Skeletal muscle satellite cell (primary cell): ENCODE data around the gene IKZF3.

ENCODE experiments used
- H3K27me3 ChIP-seq: 2 replicates; pipeline ENCODE4 v1.7.0; 2013; ENCODE audit warnings: low read length; ENCODE audit not compliant: control insufficient read depth, insufficient read depth
- H3K36me3 ChIP-seq: 2 replicates; pipeline ENCODE4 v1.7.0; 2013; ENCODE audit warnings: mild to moderate bottlenecking, control low read depth, low read length; ENCODE audit not compliant: insufficient read depth
- H3K4me1 ChIP-seq: 2 replicates; pipeline ENCODE4 v1.7.0; 2013; ENCODE audit warnings: low read length; ENCODE audit not compliant: control insufficient read depth, insufficient read depth
- H3K4me2 ChIP-seq: 2 replicates; pipeline ENCODE4 v1.7.0; 2013; ENCODE audit warnings: mild to moderate bottlenecking, low read length
- H3K4me3 ChIP-seq: 2 replicates; pipeline ENCODE4 v1.7.0; 2013; ENCODE audit warnings: low read length
- H3K9ac ChIP-seq: 2 replicates; pipeline ENCODE4 v1.7.0; 2013; ENCODE audit warnings: mild to moderate bottlenecking, low read depth, low read length, moderate library complexity
- H3K9me3 ChIP-seq: replicated peaks from 2 replicates; pipeline ENCODE4 v1.7.0; 2013; ENCODE audit warnings: mild to moderate bottlenecking, control low read depth, low read length

The IKZF3 gene

DNA sequence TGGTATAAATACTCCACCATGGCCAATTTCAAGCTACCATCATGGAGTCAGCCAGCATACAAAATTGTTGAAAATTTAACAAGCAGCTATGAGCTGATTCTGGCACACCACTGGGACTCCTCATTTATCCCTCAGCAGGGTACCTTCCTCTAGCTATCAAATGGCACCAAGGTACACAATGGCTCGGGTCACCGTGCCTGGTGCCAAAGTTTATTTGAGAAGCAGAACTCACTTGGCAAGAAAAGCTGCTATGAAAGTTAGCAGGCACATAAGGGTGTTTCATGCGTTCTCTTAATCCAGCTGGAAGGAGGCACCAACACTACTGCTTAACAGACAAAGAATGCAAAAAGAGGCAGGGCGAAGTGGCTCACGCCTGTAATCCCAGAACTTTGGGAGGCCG lies 51.6 kb downstream of the IKZF3 start:
- Histone ChIP-seq H3K36me3 (no peaks in the 10 kb centered on the region), H3K4me3 (no peak overlapping the region), H3K4me1 (no peaks in the 10 kb centered on the region), H3K27me3 (peaks cover 67% of the 10 kb centered on the region), H3K9me3 (no peaks in the 10 kb centered on the region), H3K4me2 (no peak overlapping the region), H3K9ac (no peak overlapping the region)

DNA sequence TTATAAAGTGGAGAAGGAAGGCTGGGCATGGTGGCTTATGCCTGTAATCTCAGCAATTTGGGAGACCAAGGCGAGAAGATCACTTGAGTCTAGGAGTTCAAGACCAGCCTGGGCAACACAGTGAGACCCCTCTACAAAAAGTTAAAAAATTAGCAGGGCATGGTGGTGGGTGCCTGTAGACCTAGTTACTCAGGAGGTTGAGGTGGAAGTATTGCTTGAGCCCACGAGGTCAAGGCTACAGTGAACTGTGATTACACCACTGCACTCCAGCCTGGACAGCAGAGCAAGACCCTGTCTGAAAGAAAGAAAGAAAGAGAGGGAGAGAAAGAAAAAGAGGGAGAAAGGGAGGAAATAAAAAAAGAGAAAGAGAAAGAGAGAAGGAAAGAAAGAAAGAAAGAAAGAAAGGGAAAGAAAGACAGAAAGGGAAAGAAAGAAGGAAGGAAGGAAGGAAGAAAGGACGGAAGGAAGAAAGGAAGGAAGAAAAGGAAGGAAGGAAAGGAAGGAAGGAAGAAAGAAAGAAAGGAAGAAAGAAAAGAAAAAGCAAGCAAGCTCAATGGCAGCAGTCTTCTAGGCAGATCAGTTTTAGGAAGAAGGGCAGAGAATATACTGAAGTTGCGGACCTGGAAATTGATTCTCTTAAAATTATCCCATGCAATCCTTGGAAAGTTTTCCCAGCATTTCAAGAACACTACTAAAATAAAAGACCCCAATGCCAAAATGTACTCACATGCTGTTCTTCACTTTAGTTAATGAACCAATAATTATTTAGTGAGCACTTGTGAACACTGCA lies 53.0 kb downstream of the IKZF3 start:
- Histone ChIP-seq H3K4me3 (no peak overlapping the region), H3K9ac (no peak overlapping the region), H3K4me2 (no peak overlapping the region), H3K27me3 (peaks cover 77% of the 10 kb centered on the region), H3K4me1 (no peaks in the 10 kb centered on the region), H3K36me3 (no peaks in the 10 kb centered on the region), H3K9me3 (no peaks in the 10 kb centered on the region)

DNA sequence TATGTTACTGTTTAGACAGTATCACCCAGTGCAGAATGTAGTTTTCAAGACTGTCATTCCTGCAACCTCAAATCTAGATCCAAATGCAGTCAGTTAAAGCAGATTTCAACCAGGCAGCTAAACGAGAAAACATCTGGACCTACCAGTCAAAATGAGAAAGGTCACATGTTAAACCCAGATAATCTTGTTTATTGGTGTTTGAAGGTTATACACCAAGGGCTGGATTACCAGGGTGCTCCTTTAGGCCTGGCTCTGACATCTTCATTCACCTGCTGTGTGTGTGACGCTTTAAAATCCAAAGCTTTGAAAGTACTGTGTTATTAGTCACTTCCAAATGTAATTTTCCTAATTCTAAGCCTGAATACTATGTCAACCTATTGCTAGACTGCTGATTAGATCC lies 54.9 kb downstream of the IKZF3 start:
- H3K27me3 ChIP-seq = peaks cover 87% of the 10 kb centered on the region

DNA sequence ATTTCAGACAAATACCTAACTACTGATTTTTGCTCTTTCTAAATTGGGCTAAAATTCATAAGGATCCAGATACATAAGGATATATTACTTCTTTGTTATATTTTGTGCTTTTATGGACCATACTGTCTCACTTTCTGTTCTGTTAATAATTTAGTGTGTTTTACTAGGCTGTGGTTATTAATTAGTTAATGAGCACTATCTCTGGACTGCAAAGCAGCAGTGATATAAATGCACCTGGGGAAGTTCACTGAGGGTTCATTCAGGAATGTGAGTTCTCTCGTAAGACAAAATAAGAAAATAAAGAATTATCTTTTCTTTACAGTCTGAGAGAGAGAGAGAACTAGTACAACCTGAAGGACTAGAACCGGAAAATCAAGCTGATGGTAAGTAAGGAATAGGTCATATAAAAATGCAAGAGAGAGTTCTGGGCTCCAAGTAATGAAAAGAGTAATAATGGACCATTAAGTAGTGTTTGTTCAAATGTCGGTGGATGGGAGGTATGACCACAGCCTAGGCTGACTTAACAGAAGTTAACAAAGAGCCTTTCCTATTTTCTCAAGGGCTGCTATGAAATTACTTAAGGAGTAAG lies 55.6 kb downstream of the IKZF3 start:
- no peaks in the 10 kb centered on the region for H3K9me3 ChIP-seq
- no peak overlapping the region for H3K4me3 ChIP-seq
- H3K4me1 ChIP-seq = no peaks in the 10 kb centered on the region
- H3K9ac ChIP-seq = no peak overlapping the region
- no peaks in the 10 kb centered on the region for H3K36me3 ChIP-seq
- H3K4me2 ChIP-seq = no peak overlapping the region
- peaks cover 85% of the 10 kb centered on the region for H3K27me3 ChIP-seq

More for the DNA sequence above, 54.9 kb downstream of the IKZF3 start:
- no peak overlapping the region for H3K4me3 ChIP-seq
- H3K36me3 ChIP-seq = no peaks in the 10 kb centered on the region
- H3K4me1 ChIP-seq = no peaks in the 10 kb centered on the region
- H3K9me3 ChIP-seq = no peaks in the 10 kb centered on the region
- H3K4me2 ChIP-seq = no peak overlapping the region
- H3K9ac ChIP-seq = no peak overlapping the region

DNA sequence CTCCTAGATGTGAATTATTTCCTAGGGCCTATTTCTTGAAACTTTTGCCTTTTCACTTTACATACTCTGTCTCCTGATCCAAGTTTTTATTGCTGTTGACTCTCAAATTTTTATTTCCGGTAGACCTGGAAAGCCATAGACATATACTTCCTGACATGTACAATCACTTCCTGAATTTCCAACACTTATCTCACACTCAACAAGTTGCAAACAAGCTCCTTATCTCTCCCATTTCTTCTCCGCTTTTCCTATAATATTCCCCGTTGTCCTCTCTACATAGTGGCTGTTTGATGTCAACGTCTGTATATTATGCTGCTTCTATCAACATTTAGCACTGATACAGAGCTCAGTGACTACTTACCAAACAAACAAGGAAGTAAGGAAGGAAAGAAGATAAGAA lies 59.3 kb downstream of the IKZF3 start:
- Histone ChIP-seq H3K9ac (no peak overlapping the region), H3K27me3 (peaks cover 78% of the 10 kb centered on the region)

DNA sequence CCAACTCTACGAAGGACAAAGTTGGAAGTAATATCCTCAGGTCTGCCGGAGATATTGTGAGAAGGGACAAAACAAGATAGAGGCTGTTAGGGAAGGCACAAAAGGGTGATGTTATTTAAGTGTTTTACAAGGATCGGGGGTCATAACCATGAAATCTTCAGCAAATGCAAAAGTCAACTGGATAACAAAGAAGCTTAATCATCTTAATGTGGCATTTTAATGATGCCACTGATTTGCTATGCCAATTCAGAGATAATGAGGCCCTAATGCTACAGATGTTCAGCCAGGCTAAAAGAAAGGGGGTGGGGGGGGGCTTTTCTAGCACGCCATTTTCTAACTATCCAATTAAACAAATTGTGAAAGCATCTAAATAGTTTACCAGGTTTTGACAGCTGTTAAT lies 63.1 kb downstream of the IKZF3 start:
- no peak overlapping the region for H3K4me3 ChIP-seq
- H3K27me3 ChIP-seq = peaks cover 58% of the 10 kb centered on the region

More for the DNA sequence above, 59.3 kb downstream of the IKZF3 start:
- Histone ChIP-seq H3K4me1 (no peaks in the 10 kb centered on the region), H3K9me3 (no peaks in the 10 kb centered on the region), H3K36me3 (no peaks in the 10 kb centered on the region), H3K4me3 (no peak overlapping the region), H3K4me2 (no peak overlapping the region)

DNA sequence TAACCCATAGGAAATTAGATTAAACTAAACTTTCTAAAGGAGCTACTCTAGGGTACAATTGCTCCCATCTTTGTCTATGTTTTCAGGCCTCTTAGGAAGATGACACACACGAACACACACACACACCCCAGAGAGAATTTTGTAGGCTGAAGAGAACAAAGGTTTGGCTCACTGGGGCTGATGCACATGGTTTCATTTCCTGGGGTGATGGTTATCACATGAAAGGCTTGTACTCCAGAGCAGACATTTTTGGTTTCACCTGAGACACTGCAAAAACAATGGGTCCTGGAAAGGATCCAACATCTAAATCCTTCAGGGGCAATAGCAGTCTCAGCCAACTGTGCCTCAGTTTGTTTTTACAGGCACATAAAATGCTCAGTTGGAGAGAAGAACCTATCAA lies 63.6 kb downstream of the IKZF3 start:
- H3K4me2 ChIP-seq = no peak overlapping the region
- H3K36me3 ChIP-seq = no peaks in the 10 kb centered on the region
- no peak overlapping the region for H3K4me3 ChIP-seq
- peaks cover 53% of the 10 kb centered on the region for H3K27me3 ChIP-seq
- no peaks in the 10 kb centered on the region for H3K9me3 ChIP-seq
- no peak overlapping the region for H3K9ac ChIP-seq
- no peaks in the 10 kb centered on the region for H3K4me1 ChIP-seq

More for the DNA sequence above, 63.1 kb downstream of the IKZF3 start:
- H3K9ac ChIP-seq = no peak overlapping the region
- no peak overlapping the region for H3K4me2 ChIP-seq
- no peaks in the 10 kb centered on the region for H3K36me3 ChIP-seq
- no peaks in the 10 kb centered on the region for H3K4me1 ChIP-seq
- no peaks in the 10 kb centered on the region for H3K9me3 ChIP-seq

DNA sequence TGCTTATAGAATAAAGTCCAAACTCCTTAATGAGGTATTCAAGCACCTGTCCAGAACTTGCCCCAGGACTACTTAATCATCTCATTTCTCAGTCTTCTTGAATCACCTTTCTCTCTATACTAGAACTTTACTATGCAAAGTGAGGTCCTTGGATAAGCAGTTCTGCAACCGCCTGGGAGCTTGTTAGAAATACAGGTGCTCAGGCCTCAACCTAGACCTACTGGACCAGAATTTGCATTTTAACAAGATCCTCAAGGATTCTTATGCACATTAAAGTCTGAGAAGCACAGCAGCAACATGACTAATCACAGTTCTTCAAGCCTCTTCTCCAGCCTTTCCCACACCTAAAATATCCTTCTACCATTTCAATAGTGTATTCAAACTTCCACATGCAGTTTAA lies 64.7 kb downstream of the IKZF3 start:
- Histone ChIP-seq H3K9me3 (no peaks in the 10 kb centered on the region), H3K4me2 (no peak overlapping the region), H3K4me3 (no peak overlapping the region), H3K9ac (no peak overlapping the region), H3K36me3 (no peaks in the 10 kb centered on the region), H3K4me1 (no peaks in the 10 kb centered on the region), H3K27me3 (peaks cover 49% of the 10 kb centered on the region)

DNA sequence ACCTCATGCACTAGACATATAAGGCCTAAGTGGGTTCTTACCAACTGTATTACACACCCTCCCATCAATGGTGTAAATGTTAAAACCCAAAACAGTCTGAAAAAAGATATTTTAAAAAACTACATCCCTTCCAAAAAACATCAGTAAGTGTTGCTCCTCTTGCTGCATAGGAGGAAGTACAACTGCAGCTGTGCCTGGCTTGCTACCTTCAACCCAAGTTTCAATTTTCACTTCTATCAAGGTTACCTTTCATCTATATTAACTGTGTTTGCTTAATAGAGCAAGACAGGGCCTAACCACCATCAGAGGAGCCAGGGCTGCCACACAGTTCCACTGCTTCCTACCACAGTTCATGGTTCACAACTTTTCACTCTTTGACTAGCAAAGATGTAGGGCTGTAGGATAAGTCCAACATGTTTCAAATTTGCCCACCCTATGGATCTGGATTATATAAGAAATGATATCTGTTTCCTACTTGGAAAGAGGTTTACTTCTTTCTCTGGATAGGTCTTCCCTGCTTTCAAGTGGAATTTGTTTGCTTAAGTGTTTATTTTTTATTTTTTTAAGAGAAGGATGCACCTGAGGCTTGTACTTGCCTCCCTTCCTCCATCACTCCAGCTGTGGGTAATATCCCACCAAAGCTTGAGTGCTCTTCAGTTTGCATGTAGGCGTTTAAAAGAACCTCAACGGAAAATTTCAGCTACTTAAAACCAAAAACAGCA lies 69.7 kb downstream of the IKZF3 start:
- peaks cover 65% of the 10 kb centered on the region for H3K27me3 ChIP-seq
- no peaks in the 10 kb centered on the region for H3K36me3 ChIP-seq
- no peak overlapping the region for H3K9ac ChIP-seq
- H3K9me3 ChIP-seq = no peaks in the 10 kb centered on the region
- no peak overlapping the region for H3K4me3 ChIP-seq
- no peaks in the 10 kb centered on the region for H3K4me1 ChIP-seq
- H3K4me2 ChIP-seq = no peak overlapping the region

DNA sequence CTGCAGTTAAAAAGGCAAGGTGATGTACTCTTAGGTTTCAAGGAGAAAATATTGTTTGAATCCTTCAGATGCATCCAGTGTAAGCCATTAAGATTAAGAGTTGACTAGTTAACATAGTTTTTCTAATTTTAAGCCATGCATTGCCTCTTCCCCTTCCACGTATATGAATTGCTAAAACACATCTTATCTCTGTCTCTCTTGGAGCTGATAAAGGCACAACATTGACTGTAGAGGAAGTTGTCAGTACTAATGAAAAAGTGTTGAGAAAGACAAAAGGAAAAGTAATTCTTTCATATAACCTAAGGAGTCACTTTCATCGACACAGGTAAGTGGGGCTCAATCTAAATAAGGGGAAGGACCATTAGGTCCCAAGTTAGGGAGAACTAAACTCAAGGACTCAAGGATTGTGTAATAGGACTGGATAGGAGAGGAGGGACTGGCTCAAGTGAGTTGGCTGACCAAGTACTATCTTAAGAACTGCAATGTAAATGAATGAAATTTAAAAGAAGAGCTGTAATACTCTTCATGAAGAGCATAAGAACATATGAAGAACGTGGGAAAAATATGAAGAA lies 70.7 kb downstream of the IKZF3 start:
- H3K9me3 ChIP-seq = no peaks in the 10 kb centered on the region
- H3K9ac ChIP-seq = no peak overlapping the region
- no peak overlapping the region for H3K4me2 ChIP-seq
- peaks cover 62% of the 10 kb centered on the region for H3K27me3 ChIP-seq
- H3K4me3 ChIP-seq = no peak overlapping the region
- H3K36me3 ChIP-seq = no peaks in the 10 kb centered on the region
- H3K4me1 ChIP-seq = no peaks in the 10 kb centered on the region

DNA sequence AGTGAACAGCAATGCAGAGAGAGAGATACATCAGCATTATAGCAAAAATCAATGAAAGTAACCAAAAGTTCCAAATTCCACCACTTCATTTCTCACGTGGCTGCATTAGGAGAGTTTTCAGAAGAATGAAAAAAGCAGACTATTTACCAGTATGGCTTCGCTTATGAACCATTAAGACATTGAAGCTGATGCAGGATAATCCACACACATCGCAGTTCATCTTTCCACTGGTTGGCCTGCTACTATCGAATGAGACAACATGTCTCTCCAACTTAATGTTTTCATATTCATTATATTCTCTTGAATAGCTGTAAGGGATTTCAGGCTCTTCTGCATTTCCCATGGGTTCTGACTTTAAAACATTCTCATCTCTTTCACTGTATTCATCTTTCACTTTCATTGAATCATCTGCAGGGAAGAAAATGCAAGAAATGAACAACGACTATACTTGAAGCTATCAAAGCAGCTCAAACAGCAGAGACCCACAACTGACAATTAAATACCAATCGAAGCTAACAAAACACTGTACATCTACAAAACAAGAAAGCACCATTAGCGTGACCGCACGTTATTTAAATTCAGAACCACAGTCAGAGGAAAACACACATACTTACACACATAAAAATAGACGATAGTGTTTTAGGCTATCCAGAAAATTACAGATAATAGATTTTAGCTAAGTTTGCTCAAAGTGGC lies 71.4 kb downstream of the IKZF3 start:
- Histone ChIP-seq H3K4me1 (no peaks in the 10 kb centered on the region), H3K9me3 (no peaks in the 10 kb centered on the region), H3K4me2 (no peak overlapping the region), H3K4me3 (no peak overlapping the region), H3K9ac (no peak overlapping the region), H3K36me3 (no peaks in the 10 kb centered on the region), H3K27me3 (peaks cover 65% of the 10 kb centered on the region)
